ENCODE results near the gene PLEKHM1. TPM values are rescaled to one million over a fixed set of nuclear protein-coding genes. Genes with fewer than 3 reads are reported as not detected.
A peak's percentile ranks its signal among the peaks of the same experiment; 100 is the strongest.

The PLEKHM1 gene
- total and polyA plus RNA-seq, 10 donors: 7.4 to 121 (median 80.0) TPM

GRCh38 chr17:45411348-45412105 is 79.0 kb downstream of the PLEKHM1 start:
- Histone ChIP-seq H3K36me3 (peaks cover 0 to 12% (median 0%) of the 10 kb centered on the region in 6 donors), H3K27me3 (replicated peaks in 1 of 7) (no peaks in the 10 kb centered on the region), H3K4me3 (peak overlapping the region in 2 of 8 donors; percentile 80 to 87), H3K27ac (peak overlapping the region; percentile 41 to 95 (median 88)), H3K9me3 (no peaks in the 10 kb centered on the region), H3K4me1 (peaks cover 41 to 91% (median 72%) of the 10 kb centered on the region in 6 donors)
- no peak for DNase-seq
- intact Hi-C loops (cut with DNase I; ENCODE audit: low total_unique reads): no loop called here
- 68 to 93% (median 86%) methylated on average over 4 to 5 of the region's 5 CpGs for WGBS, 5 donors
- TF ChIP-seq POLR2A (IDR thresholded peaks at IDR 0.05) (no peak), POLR2AphosphoS5 (IDR thresholded peaks at IDR 0.05) (no peak), CTCF (IDR thresholded peaks at IDR 0.05 in 8 of 11, conservative IDR thresholded peaks at IDR 0.05 in 3 of 11) (no peak)

- peak; percentile 74 to 75 (median 75) for TF ChIP-seq POLR2AphosphoS5 (IDR thresholded peaks at IDR 0.05)
- no peak for TF ChIP-seq CTCF (IDR thresholded peaks at IDR 0.05 in 8 of 11, conservative IDR thresholded peaks at IDR 0.05 in 3 of 11)
- Histone ChIP-seq H3K27ac (peak overlapping the region; percentile 84 to 95 (median 88)), H3K4me1 (peaks cover 49 to 98% (median 81%) of the 10 kb centered on the region in 6 donors), H3K27me3 (replicated peaks in 1 of 7) (no peaks in the 10 kb centered on the region), H3K4me3 (peak overlapping the region; percentile 50 to 87 (median 72)), H3K9me3 (no peaks in the 10 kb centered on the region), H3K36me3 (peaks cover 0 to 23% (median 7%) of the 10 kb centered on the region in 6 donors)
- WGBS, 5 donors: 14 to 26% (median 23%) methylated on average over 24 of the region's 24 CpGs
- intact Hi-C loops (cut with DNase I; ENCODE audit: low total_unique reads): no loop called here
- peak; percentile 95 for DNase-seq
These were observed 80.1 kb downstream of the PLEKHM1 start for GRCh38 chr17:45410144-45411091.

- peak; percentile 83 for DNase-seq
- Histone ChIP-seq H3K4me3 (peak overlapping the region; percentile 50 to 87 (median 72)), H3K36me3 (peaks cover 0 to 30% (median 15%) of the 10 kb centered on the region in 6 donors), H3K27ac (peak overlapping the region; percentile 84 to 95 (median 88)), H3K27me3 (replicated peaks in 1 of 7) (no peaks in the 10 kb centered on the region), H3K4me1 (peaks cover 49 to 99% (median 79%) of the 10 kb centered on the region in 6 donors), H3K9me3 (no peaks in the 10 kb centered on the region)
- TF ChIP-seq POLR2A (IDR thresholded peaks at IDR 0.05) (no peak), CTCF (IDR thresholded peaks at IDR 0.05 in 8 of 11, conservative IDR thresholded peaks at IDR 0.05 in 3 of 11) (no peak), POLR2AphosphoS5 (IDR thresholded peaks at IDR 0.05) (no peak)
- intact Hi-C loops (cut with DNase I; ENCODE audit: low total_unique reads): no loop called here
- 18 to 56% (median 47%) methylated on average over 5 of the region's 5 CpGs for WGBS, 5 donors
These were observed 80.9 kb downstream of the PLEKHM1 start for GRCh38 chr17:45409659-45410076.

All from spleen (tissue), 11 donors.